Activated T-cell treated with anti-CD3 and anti-CD28 coated beads, Interleukin-2, amount 50 U/mL, for 4 hours (primary cell): Measurements from ENCODE around the gene SEC22A. TPM values are rescaled to one million over a fixed set of nuclear protein-coding genes. Genes with fewer than 3 reads are reported as not detected.

Experiments used
- ATAC-seq, 2 donors: fragments of 200-7000 bp; cut with Tn5 transposase; one replicate each; pipeline ENCODE4 v1.10.0; 2021
- DNase-seq: peaks from one replicate; pipeline ENCODE4 v3.0.0-alpha.2; 2020
- H3K27me3 Mint-ChIP-seq: one replicate; pipeline ENCODE4 v1.8.0; 2021; ENCODE audit warnings: low read depth, mixed read lengths
- H3K36me3 Mint-ChIP-seq: one replicate; pipeline ENCODE4 v1.8.0; 2022; ENCODE audit warnings: mixed read lengths; ENCODE audit not compliant: insufficient read depth
- H3K4me1 Mint-ChIP-seq: one replicate; pipeline ENCODE4 v1.8.0; 2021; ENCODE audit warnings: low read depth, mixed read lengths
- H3K4me3 Mint-ChIP-seq: one replicate; pipeline ENCODE4 v1.8.0; 2021; ENCODE audit warnings: mild to moderate bottlenecking, moderate library complexity, mixed read lengths
- H3K9me3 Mint-ChIP-seq: one replicate; pipeline ENCODE4 v1.8.0; 2021; ENCODE audit warnings: mixed read lengths
- total RNA-seq, 3 donors: library from RNA; stranded (reverse); gene quantifications; one replicate each; pipeline ENCODE4 v1.2.1, GENCODE V29; 2021

SEC22A gene
- total RNA-seq, 3 donors from 2014 or later = 9.9 to 15.3 (median 14.4) TPM

- H3K4me1 Mint-ChIP-seq = no peaks in the 10 kb centered on the region
- peaks cover 2% of the 10 kb centered on the region for H3K36me3 Mint-ChIP-seq
- H3K27me3 Mint-ChIP-seq = no peaks in the 10 kb centered on the region
- ATAC-seq = no peak
- no peak for DNase-seq
- no peak overlapping the region for H3K4me3 Mint-ChIP-seq
- no peaks in the 10 kb centered on the region for H3K9me3 Mint-ChIP-seq
These were observed 82.8 kb downstream of the SEC22A start for GRCh38 chr3:123284399-123285010.

- Mint-ChIP-seq H3K27me3 (no peaks in the 10 kb centered on the region), H3K4me1 (no peaks in the 10 kb centered on the region), H3K36me3 (peaks cover 2% of the 10 kb centered on the region), H3K9me3 (no peaks in the 10 kb centered on the region), H3K4me3 (no peak overlapping the region)
- no peak for DNase-seq
- ATAC-seq = no peak
These were observed 83.3 kb downstream of the SEC22A start for GRCh38 chr3:123285066-123285465.

DNA sequence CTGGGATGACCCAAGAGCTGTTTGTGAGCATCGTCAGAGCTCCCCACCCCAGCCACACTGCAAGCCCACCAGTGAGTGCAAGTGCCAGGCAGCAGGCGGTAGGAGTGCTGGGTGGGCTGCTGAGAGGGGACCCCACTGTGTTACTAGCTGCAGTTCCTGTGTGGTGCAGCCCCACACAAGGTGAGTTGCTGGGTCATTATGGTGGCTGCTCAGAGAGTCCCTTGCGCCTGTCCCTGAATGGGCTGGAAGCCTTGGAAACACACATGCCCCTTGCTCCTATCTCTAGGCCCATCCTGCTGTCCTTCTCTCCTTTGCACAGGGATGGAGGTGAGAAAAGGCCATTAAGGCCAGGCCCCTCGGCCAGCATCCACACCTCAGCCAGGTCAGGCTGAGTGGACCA is 83.7 kb downstream of the SEC22A start:
- no peaks in the 10 kb centered on the region for H3K27me3 Mint-ChIP-seq
- H3K9me3 Mint-ChIP-seq = no peaks in the 10 kb centered on the region
- no peak overlapping the region for H3K4me3 Mint-ChIP-seq
- ATAC-seq = no peak
- H3K4me1 Mint-ChIP-seq = no peaks in the 10 kb centered on the region
- DNase-seq = no peak
- H3K36me3 Mint-ChIP-seq = peaks cover 2% of the 10 kb centered on the region

- ATAC-seq = no peak
- Mint-ChIP-seq H3K4me3 (no peak overlapping the region), H3K4me1 (no peaks in the 10 kb centered on the region), H3K27me3 (no peaks in the 10 kb centered on the region), H3K36me3 (peaks cover 2% of the 10 kb centered on the region), H3K9me3 (no peaks in the 10 kb centered on the region)
- DNase-seq = no peak
These were observed 84.2 kb downstream of the SEC22A start for GRCh38 chr3:123285931-123286307.

- Mint-ChIP-seq H3K36me3 (peaks cover 2% of the 10 kb centered on the region), H3K9me3 (no peaks in the 10 kb centered on the region), H3K4me1 (no peaks in the 10 kb centered on the region), H3K4me3 (no peak overlapping the region), H3K27me3 (no peaks in the 10 kb centered on the region)
- DNase-seq = no peak
- peak in 1 of 2 donors; percentile 61 for ATAC-seq
These were observed 84.7 kb downstream of the SEC22A start for GRCh38 chr3:123286308-123287023.

- Mint-ChIP-seq H3K27me3 (peaks cover 3% of the 10 kb centered on the region), H3K4me1 (no peaks in the 10 kb centered on the region), H3K4me3 (no peak overlapping the region), H3K9me3 (no peaks in the 10 kb centered on the region), H3K36me3 (no peaks in the 10 kb centered on the region)
- ATAC-seq = no peak
- no peak for DNase-seq
These were observed 85.6 kb downstream of the SEC22A start for GRCh38 chr3:123287051-123287961.

DNA sequence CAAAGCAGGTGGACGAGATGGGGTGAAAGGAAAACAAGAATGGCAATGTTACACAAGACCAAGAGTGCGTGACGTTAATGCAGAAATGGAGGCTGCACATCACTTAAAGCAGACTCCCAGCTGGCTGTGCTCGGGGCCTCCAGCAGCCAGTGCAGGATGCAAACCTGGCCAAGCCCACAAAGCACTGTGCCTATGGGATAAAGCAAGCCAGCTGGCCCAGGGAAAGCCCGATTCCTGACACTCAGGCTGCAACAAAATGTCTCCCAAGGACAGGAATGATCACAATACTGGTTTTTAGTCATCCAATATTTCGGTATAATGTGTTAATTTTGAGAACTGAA is 86.2 kb downstream of the SEC22A start:
- peaks cover 3% of the 10 kb centered on the region for H3K27me3 Mint-ChIP-seq
- H3K36me3 Mint-ChIP-seq = no peaks in the 10 kb centered on the region
- no peak overlapping the region for H3K4me3 Mint-ChIP-seq
- ATAC-seq (no peak), DNase-seq (no peak)
- H3K9me3 Mint-ChIP-seq = no peaks in the 10 kb centered on the region
- no peaks in the 10 kb centered on the region for H3K4me1 Mint-ChIP-seq

GRCh38 chr3:123289391-123290106 is 87.8 kb downstream of the SEC22A start:
- DNase-seq (no peak), ATAC-seq (no peak)
- Mint-ChIP-seq H3K4me3 (no peak overlapping the region), H3K36me3 (peaks cover under 1% of the 10 kb centered on the region), H3K4me1 (no peaks in the 10 kb centered on the region), H3K9me3 (no peaks in the 10 kb centered on the region), H3K27me3 (peaks cover 6% of the 10 kb centered on the region)

DNA sequence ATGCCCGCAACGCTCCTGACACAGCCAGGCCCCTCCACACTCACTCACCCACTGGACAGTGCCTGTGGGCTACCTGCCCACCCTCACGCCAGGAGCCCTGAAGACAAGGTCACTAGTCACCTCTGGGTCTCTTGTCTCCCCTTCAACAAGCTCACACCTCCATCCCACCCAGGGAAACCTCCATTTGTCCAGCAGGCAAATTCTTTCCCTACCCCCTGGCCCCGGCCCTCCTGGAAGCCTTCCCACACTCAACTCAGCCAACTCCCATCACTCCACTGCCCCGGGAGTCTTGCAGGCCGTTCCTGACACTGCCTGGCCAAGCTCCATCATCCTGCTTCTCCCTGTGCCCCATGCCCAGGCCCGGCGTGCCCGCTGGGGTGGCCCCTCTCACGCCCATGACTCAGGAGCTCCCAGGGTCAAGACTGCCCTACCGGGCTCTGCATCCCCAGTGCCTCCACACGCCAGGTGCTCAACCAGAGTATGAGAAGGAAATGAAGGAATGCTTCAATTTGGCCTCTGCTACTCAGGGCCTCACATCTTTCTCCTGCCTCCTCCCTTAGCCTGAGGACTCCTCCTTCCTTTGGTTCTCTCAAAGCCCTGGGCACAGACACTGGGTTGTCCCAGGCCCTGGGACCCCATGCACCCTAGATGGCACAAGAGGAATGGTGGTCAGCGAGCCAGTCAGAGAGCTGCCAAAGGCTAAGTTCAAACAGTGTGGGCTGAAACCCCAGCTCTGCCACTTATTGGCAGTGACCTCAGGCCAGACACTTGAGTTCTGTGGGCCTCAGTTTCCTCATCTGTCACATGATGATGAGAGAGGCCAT is 88.6 kb downstream of the SEC22A start:
- Mint-ChIP-seq H3K36me3 (peaks cover 2% of the 10 kb centered on the region), H3K4me3 (no peak overlapping the region), H3K9me3 (no peaks in the 10 kb centered on the region), H3K27me3 (peaks cover 6% of the 10 kb centered on the region), H3K4me1 (no peaks in the 10 kb centered on the region)
- ATAC-seq (no peak), DNase-seq (no peak)

DNA sequence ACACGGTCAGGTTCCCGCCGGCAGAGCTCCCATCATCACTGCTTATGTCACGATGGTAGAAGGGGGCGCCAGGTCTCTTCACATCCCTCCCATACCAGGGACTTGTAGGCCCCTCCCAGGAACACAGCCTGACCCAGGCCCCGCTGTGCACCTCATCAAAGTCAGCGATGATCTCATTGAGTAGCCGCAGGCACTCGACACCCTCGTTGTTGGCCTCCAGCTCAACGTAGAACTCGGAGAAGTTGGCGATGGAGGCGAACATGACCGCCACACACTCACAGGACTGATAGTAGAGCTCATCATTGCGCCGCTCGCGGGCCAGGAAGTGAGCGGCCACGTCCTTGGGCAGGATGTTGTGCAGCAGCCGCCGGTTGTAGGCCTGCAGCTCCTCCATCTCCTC is 89.2 kb downstream of the SEC22A start:
- Mint-ChIP-seq H3K27me3 (peaks cover 6% of the 10 kb centered on the region), H3K4me1 (no peaks in the 10 kb centered on the region), H3K4me3 (no peak overlapping the region), H3K36me3 (peaks cover 2% of the 10 kb centered on the region), H3K9me3 (no peaks in the 10 kb centered on the region)
- ATAC-seq = no peak
- no peak for DNase-seq

DNA sequence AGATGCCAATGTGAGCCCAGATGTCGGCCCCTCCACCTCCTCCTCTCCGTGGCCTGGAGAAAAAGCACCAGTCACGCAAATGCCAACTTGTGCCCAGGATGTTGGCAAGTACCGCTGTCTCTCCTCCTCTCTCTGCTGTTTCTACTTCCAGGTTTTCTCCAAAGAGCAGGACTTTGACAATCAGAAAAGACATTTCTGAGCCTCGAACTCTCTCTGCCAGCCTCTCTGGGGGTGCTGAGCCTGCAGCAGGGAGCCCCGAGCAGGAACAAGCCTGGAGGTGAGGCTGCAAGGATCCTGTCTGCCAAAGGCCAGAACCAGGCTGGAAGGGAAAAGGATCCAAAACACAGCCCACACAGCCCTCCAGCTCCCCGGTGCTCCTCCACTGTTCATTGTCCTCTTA is 89.7 kb downstream of the SEC22A start:
- ATAC-seq (no peak), DNase-seq (no peak)
- Mint-ChIP-seq H3K27me3 (peaks cover 6% of the 10 kb centered on the region), H3K9me3 (no peaks in the 10 kb centered on the region), H3K4me1 (no peaks in the 10 kb centered on the region), H3K4me3 (no peak overlapping the region), H3K36me3 (peaks cover 2% of the 10 kb centered on the region)

DNA sequence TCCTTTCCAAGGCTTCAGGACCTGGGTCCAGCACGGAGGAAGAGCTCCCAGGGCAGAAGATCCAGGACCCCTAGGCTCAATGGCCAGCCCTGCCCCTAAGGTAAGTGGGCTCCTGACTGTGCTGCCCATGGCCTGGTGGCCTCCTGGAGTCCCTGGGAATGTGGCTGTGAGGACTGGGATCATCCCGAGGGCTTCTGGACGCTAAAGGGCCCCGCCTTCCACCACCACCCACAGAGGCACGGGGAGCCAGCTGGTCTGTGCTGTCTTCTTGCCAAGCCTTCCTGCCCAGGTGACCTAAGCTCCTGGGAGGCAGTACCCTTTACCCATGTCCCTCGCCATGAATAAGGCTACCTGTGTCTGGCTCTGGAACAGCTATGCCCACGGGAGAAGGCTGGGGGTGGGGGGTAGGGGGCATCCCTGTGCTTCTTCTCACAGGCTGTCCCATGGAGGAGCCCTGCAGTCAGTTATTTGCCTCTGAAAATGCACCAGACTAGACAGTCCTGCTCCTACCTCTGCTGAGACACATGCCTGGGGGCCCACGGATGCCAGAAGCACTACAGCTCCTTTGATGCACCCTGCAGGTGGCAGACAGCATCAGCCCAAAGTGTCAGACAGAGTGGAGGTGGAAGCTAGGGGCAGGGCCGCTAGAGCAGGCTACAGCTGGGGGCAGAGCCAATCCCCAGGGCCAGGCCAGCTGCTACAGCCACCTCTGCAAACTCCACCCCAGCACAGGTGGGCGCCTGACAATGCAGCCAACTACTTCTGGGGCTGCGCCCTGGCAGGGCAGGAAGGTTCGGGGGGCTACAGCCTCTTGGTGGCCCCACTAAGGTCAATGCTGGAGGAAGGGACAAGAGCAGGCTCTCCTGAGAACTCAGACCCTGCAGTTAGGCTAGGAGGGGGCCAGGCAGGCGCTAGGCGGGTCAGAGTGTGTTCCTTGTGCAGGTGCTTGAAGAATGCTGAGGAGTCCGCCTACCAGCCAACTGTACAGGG is 90.9 kb downstream of the SEC22A start:
- DNase-seq (no peak), ATAC-seq (no peak)
- H3K36me3 Mint-ChIP-seq = peaks cover 2% of the 10 kb centered on the region
- peaks cover 6% of the 10 kb centered on the region for H3K27me3 Mint-ChIP-seq
- H3K4me3 Mint-ChIP-seq = no peak overlapping the region
- H3K9me3 Mint-ChIP-seq = no peaks in the 10 kb centered on the region
- H3K4me1 Mint-ChIP-seq = no peaks in the 10 kb centered on the region
